Heart left ventricle (tissue), 13 donors: ENCODE results near the gene PRSS57.

ENCODE experiments used
- CTCF ChIP-seq, 12 donors: fragments of 200-600 bp; sonication (generic) in 4 of 12; IDR thresholded peaks; one replicate each; pipeline versions ENCODE4 v1.5.0 to v1.8.0; 2018 to 2022; ENCODE audit warnings: antibody characterized with exemption in 12 of 12, mild to moderate bottlenecking in 5 of 12
- POLR2A ChIP-seq, 2 donors: fragments of 450-650 bp; IDR thresholded peaks; one replicate each; pipeline ENCODE4 v1.6.1; 2017; ENCODE audit warnings: antibody characterized with exemption in 2 of 2, mild to moderate bottlenecking in 2 of 2, moderate library complexity in 2 of 2
- donor health status: ischemic (EF 13 %, LVEDD 7.1; RV severe dilation, severe dysfunction).
- donor health status: DM: no; HTN: yes; CAD: no.
- donor health status: DM: no; HTN: no; CAD: no.
- donor health status: ischemic (EF 25% LVEDD 6.9; RV normal size, moderate dysfunction).
- donor health status: ischemic (EF 25% LVEDD 5.7; RV mildly dilated, moderate dysfunction).
- donor health status: ischemic (EF 35%, LVEDD 5.7; RV mildly dilated, moderate dysfunction).
- donor health status: nonischemic (EF 11% LVEDD 7.7; RV severe dilation, severe dysfunction).
- donor health status: DM: yes; HTN: yes; CAD: no.
- donor health status: PGD.
- donor health status: ischemic (EF 29% LVEDD 5.4; RV normal size, mild dysfunction).
- donor health status: nonischemic (EF 23%, LVEDD 6.1; RV moderate dilation, normal function).

- TF ChIP-seq CTCF (IDR thresholded peaks at IDR 0.05), result no peak
- no peak for TF ChIP-seq POLR2A (IDR thresholded peaks at IDR 0.05)
Observed at GRCh38 chr19:678791-679388, 16.4 kb downstream of the PRSS57 start.
